Measurements from ENCODE around the gene CCDC158. TPM values are rescaled to one million over a fixed set of nuclear protein-coding genes. Genes with fewer than 3 reads are reported as not detected.
"Not testable (repeated sequence)": the region's sequence is repeated elsewhere in the genome, so short reads cannot be mapped to it uniquely, and the experiment has no call there.

The CCDC158 gene
- total and polyA plus RNA-seq, 7 donors, result 0.17 to 0.32 (median 0.17) TPM; not detected in 4

GRCh38 chr4:76459291-76459723, 38.4 kb upstream of the CCDC158 start:
- H3K36me3 ChIP-seq (ENCODE audit: insufficient read depth in 1 of 2, low read depth in 1 of 2), result no peaks in the 10 kb centered on the region
- 20 to 38% (median 33%) methylated on average over 11 of the region's 11 CpGs for WGBS, 3 donors
- no peaks in the 10 kb centered on the region for H3K27me3 ChIP-seq (ENCODE audit: insufficient read depth in 3 of 3, low read length in 2 of 3)
- TF ChIP-seq CTCF (IDR thresholded peaks at IDR 0.05), result no peak
- no peak overlapping the region for H3K27ac ChIP-seq
- no peaks in the 10 kb centered on the region for H3K4me1 ChIP-seq
- ATAC-seq, result no peak
- H3K9me3 ChIP-seq, result peaks cover 6% of the 10 kb centered on the region
- intact Hi-C loops (cut with DNase I), result no loop called here
- DNase-seq, result no peak
- H3K4me3 ChIP-seq, result no peak overlapping the region

- WGBS, 3 donors, result 32 to 41% (median 34%) methylated on average over 3 of the region's 3 CpGs
- no peak overlapping the region for H3K27ac ChIP-seq
These were observed 37.9 kb upstream of the CCDC158 start for GRCh38 chr4:76458825-76459224.

GRCh38 chr4:76458297-76458696, 37.4 kb upstream of the CCDC158 start:
- intact Hi-C loops (cut with DNase I), result no loop called here
- DNase-seq, result no peak
- Histone ChIP-seq H3K4me3 (no peak overlapping the region), H3K36me3 (ENCODE audit: insufficient read depth in 1 of 2, low read depth in 1 of 2) (no peaks in the 10 kb centered on the region), H3K4me1 (no peaks in the 10 kb centered on the region), H3K9me3 (peaks cover under 1% of the 10 kb centered on the region), H3K27ac (no peak overlapping the region), H3K27me3 (ENCODE audit: insufficient read depth in 3 of 3, low read length in 2 of 3) (no peaks in the 10 kb centered on the region)
- no peak for TF ChIP-seq CTCF (IDR thresholded peaks at IDR 0.05)
- no peak for ATAC-seq
- 79 to 95% (median 90%) methylated on average over 2 of the region's 2 CpGs for WGBS, 3 donors

More at GRCh38 chr4:76458825-76459224, 37.9 kb upstream of the CCDC158 start:
- no peaks in the 10 kb centered on the region for H3K27me3 ChIP-seq (ENCODE audit: insufficient read depth in 3 of 3, low read length in 2 of 3)
- no peak for TF ChIP-seq CTCF (IDR thresholded peaks at IDR 0.05)
- no peak overlapping the region for H3K4me3 ChIP-seq
- intact Hi-C loops (cut with DNase I), result no loop called here
- H3K4me1 ChIP-seq, result no peaks in the 10 kb centered on the region
- DNase-seq (no peak), ATAC-seq (no peak)
- no peaks in the 10 kb centered on the region for H3K36me3 ChIP-seq (ENCODE audit: insufficient read depth in 1 of 2, low read depth in 1 of 2)
- H3K9me3 ChIP-seq, result peaks cover 5% of the 10 kb centered on the region

GRCh38 chr4:76457885-76458284, 36.9 kb upstream of the CCDC158 start:
- WGBS, 3 donors, result 84 to 98% (median 94%) methylated on average over 7 of the region's 7 CpGs
- intact Hi-C loops (cut with DNase I), result no loop called here
- no peak for ATAC-seq

GRCh38 chr4:76454073-76454472, 33.1 kb upstream of the CCDC158 start:
- 90 to 93% (median 91%) methylated on average over 6 of the region's 6 CpGs for WGBS, 3 donors

More at GRCh38 chr4:76457885-76458284, 36.9 kb upstream of the CCDC158 start:
- no peak overlapping the region for H3K4me3 ChIP-seq
- TF ChIP-seq CTCF (IDR thresholded peaks at IDR 0.05), result no peak
- H3K27me3 ChIP-seq (ENCODE audit: insufficient read depth in 3 of 3, low read length in 2 of 3), result no peaks in the 10 kb centered on the region
- H3K4me1 ChIP-seq, result no peaks in the 10 kb centered on the region
- H3K9me3 ChIP-seq, result no peaks in the 10 kb centered on the region
- H3K27ac ChIP-seq, result no peak overlapping the region
- no peak for DNase-seq
- no peaks in the 10 kb centered on the region for H3K36me3 ChIP-seq (ENCODE audit: insufficient read depth in 1 of 2, low read depth in 1 of 2)

More at GRCh38 chr4:76454073-76454472, 33.1 kb upstream of the CCDC158 start:
- H3K9me3 ChIP-seq; H3K27ac ChIP-seq; DNase-seq; H3K4me3 ChIP-seq; H3K27me3 ChIP-seq (ENCODE audit: insufficient read depth in 3 of 3, low read length in 2 of 3); H3K36me3 ChIP-seq (ENCODE audit: insufficient read depth in 1 of 2, low read depth in 1 of 2); H3K4me1 ChIP-seq; ATAC-seq; intact Hi-C loops (cut with DNase I): not testable (repeated sequence)

Data from psoas muscle (tissue), 8 donors.